ENCODE results near the gene SLCO4A1.

Gene SLCO4A1

DNA sequence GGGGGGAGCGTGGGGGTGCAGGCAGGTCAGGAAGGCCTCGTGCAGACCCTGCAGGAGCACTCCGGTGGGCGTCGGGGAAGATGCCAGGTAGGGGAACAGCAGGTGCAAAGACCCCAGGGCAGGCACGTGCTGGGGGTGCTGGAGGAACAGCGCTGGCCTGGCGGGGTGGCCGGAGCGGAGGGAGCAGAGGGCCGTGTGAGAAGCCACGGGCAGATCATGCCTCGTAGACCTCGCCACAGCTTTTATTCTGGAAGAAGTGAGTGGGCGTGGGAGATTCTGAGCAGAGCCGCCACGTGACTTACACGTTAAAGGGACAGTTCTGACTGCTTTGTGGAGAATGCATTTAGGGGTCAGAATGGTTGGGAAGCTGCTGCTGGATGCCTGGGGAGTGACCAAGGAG, 75.6 kb downstream of the SLCO4A1 start:
- no peak for DNase-seq (ENCODE audit: low spot score)

- no peak for DNase-seq (ENCODE audit: low spot score)
Observed at GRCh38 chr20:62718546-62718945, 76.2 kb downstream of the SLCO4A1 start.

GRCh38 chr20:62719250-62719935, 77.1 kb downstream of the SLCO4A1 start:
- DNase-seq (ENCODE audit: low spot score), result no peak
